Stimulated activated CD8-positive, alpha-beta memory T cell treated with anti-CD3 and anti-CD28 coated beads, Interleukin-7, amount 100 ng/mL, for 48 hours (primary cell): Measurements from ENCODE around the gene ZPR1.
A peak's percentile ranks its signal among the peaks of the same experiment; 100 is the strongest.
"Not testable (repeated sequence)": the region's sequence is repeated elsewhere in the genome, so short reads cannot be mapped to it uniquely, and the experiment has no call there.

Experiments used
- DNase-seq, 2 donors: peaks; one replicate each; pipeline ENCODE4 v3.0.0-alpha.2; 2020; ENCODE audit warnings: low read depth in 1 of 2; ENCODE audit errors: extremely low read depth in 1 of 2

ZPR1 gene, protein sequence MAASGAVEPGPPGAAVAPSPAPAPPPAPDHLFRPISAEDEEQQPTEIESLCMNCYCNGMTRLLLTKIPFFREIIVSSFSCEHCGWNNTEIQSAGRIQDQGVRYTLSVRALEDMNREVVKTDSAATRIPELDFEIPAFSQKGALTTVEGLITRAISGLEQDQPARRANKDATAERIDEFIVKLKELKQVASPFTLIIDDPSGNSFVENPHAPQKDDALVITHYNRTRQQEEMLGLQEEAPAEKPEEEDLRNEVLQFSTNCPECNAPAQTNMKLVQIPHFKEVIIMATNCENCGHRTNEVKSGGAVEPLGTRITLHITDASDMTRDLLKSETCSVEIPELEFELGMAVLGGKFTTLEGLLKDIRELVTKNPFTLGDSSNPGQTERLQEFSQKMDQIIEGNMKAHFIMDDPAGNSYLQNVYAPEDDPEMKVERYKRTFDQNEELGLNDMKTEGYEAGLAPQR

DNA sequence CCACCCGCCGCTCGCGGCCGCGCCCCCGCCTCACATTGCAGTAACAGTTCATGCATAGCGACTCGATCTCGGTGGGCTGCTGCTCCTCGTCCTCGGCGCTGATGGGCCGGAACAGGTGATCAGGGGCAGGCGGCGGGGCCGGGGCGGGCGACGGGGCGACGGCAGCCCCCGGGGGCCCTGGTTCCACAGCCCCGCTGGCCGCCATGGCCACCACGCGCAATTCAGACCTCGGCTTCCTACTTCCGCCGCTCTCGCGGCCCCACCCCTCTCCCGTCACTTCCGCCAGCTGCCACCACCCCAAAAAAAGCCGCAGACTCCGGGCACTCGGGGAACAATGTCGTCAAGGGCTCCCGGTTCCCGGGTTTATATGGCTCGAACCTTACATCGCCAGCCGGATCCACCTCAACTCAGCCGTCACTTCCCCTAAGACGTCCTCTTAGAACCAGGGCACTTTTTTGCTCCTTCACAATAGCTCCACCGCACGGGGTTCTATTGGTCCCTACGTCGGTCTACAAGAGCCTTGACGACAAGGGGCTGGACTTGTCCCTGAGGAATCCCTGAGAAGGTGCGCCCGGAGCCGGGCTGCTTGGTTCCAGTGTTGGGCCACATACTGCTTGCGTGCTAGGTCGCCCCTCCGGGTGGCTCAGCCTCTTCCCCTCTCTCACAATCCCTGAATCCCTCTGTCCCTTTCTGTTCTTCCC lies at the start of gene ZPR1:
ZPR1 (minus strand) TSS at position 238 of the 701 bp plus-strand sequence; CDS start at position 205, 33 bp downstream.
- DNase-seq = peak; percentile 72 to 73

DNA sequence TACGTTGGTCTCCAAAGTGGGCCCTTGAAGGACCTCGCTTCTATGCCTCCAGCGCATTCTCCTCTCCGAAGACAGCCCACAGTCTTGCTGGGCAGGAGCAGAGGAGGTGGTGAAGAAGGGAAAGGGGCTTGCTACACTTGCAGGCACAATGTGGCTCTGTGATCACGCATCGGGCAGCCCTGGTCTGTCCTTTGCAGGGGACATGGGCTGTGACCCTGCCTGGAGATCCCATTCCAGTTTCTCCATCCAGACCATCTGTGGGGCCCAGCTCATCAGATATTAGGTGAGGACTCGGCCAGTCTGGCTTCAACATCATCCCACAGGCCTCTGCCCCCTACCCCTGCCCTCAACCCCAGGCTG lies 48.8 kb upstream of the ZPR1 start:
- DNase-seq = no peak

DNA sequence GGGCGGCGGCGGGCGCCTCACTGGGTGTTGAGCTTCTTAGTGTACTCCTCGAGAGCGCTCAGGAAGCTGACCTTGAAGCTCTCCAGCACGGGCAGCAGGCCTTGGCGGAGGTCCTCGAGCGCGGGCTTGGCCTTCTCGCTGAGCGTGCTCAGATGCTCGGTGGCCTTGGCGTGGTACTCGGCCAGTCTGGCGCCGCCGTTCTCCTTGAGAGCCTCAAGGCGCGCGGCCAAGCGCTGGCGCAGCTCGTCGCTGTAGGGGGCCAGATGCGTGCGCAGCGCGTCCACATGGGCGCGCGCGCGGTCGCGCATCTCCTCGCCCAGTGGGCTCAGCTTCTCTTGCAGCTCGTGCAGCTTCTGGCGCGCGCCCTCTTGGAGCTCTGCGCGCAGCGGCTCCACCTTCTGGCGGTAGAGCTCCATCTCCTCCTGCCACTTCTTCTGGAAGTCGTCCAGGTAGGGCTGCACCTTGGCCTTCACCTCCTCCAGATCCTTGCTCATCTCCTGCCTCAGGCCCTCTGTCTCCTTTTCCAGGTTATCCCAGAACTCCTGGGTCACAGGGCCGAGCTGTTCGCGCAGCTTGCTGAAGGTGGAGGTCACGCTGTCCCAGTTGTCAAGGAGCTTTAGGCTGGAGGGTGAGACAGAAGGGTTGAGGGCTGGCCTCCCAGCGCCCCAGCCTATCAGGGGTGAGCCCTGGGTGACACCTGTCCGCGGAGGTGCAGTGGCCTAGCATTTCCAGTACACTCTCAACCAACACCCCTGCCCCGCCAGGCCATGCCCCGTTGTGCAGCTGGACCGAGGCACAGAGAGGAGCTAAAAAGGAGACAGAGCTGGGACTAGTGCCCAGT lies 48.2 kb upstream of the ZPR1 start:
- DNase-seq = peak; percentile 69 to 76

DNA sequence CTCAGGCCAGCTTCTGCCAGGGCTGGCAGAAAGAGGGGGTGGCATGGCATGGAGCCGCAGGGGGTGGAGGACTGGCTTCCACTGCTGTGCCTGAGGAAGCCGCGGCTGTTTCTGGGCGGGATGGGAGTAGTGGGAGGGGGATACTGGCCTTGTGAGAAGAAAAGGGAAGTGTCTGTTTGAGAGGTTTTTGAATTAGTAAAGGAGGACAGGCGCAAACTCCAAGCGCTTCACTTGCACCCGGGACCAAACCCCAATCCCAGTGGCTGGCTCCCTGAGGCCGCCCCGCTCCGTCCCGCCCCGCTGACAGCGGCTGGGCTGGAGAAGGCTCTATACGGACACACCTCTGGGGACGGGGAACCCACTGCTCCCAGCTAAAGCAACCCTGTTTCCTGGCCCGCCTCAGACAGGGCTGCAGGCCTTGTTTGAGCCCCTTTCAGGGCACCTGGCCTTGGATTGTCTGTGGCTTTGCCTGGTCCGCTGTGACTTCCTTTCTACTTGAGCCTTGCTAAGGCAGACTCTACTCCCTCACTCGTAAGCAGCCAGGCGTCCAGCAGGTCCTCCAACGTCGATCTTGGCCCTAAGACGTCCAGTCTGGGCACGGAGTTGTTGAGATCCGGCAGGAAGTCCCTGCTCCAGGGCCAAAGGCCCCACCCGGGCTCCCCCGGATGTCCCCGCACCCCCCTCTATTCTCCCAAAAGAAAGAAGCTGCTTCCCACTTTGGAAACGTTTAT lies 47.4 kb upstream of the ZPR1 start:
- no peak for DNase-seq

DNA sequence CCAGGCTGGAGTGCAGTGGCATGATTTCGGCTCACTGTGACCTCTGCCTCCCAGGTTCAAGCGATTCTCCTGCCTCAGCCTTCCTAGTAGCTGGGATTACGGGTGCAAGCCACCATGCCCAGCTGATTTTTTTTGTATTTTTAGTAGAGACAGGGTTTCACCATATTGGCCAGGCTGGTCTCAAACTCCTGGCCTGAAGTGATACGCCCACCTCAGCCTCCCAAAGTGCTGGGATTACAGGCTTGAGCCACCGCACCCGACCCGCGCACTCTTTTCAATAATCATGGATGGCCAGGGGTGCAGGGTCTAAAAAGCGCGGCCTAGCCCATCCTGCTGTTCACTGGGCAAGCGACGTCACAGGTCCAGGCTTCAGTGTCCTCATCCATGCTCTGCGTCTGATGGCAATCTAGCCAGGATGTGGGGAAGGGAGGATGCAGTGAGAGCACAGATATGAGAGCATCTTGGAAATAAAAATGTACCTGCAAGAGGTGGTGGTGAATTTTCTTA lies 46.8 kb upstream of the ZPR1 start:
- DNase-seq = not testable (repeated sequence)

DNA sequence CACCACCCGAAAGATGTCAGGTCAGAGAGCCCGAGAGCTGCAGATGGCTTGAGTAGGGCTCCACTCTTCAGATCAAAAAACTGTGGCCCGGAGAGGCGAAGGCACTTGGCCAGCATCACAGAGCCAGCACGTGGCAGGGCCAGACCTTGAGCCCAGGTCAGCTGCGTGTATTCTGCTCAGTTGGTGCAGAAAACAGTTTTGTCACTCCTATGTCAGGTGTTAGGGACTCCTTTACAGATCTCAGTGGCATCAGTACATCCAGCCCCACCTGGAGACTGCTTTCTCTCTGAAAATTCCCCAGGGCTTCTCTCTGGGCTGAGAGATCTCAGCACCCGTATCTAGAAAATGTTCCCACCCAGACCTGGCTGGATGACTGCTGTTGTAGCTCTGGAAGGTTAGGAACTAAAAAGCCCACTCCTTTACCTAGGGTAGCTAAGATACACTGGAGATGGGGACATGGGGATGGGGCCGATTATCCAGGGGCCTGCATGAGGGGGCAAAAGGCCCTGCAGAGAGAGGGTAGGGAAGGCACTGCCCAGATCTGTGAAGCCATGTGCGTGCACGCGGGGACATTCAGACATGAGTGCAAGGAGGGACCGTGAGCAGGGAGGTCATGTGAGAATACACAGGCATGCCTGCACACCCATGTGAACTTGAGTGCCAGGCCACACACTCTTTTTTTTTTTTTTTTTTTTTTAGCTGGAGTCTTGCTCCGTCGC lies 46.2 kb upstream of the ZPR1 start:
- no peak for DNase-seq

DNA sequence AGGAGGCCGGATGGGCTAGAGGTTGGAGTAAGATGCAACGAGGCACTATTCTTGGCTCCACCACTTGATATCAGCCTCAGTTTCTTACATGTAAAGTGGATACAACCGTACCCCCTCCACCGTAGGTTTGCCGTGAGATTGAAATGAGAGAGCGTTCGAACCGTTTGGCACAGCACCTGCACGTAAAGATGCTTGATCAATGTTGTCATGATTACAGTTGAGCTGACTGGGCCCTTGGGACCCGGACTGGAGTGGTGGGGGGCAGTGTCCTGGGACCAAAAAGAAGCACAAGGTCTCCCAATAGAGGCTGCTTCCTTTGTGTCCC lies 45.6 kb upstream of the ZPR1 start:
- no peak for DNase-seq

DNA sequence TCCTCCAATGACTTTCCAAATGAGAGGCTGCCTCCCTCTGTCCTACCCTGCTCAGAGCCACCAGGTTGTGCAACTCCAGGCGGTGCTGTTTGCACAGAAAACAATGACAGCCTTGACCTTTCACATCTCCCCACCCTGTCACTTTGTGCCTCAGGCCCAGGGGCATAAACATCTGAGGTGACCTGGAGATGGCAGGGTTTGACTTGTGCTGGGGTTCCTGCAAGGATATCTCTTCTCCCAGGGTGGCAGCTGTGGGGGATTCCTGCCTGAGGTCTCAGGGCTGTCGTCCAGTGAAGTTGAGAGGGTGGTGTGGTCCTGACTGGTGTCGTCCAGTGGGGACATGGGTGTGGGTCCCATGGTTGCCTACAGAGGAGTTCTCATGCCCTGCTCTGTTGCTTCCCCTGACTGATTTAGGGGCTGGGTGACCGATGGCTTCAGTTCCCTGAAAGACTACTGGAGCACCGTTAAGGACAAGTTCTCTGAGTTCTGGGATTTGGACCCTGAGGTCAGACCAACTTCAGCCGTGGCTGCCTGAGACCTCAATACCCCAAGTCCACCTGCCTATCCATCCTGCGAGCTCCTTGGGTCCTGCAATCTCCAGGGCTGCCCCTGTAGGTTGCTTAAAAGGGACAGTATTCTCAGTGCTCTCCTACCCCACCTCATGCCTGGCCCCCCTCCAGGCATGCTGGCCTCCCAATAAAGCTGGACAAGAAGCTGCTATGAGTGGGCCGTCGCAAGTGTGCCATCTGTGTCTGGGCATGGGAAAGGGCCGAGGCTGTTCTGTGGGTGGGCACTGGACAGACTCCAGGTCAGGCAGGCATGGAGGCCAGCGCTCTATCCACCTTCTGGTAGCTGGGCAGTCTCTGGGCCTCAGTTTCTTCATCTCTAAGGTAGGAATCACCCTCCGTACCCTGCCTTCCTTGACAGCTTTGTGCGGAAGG lies 44.8 kb upstream of the ZPR1 start:
- no peak for DNase-seq

DNA sequence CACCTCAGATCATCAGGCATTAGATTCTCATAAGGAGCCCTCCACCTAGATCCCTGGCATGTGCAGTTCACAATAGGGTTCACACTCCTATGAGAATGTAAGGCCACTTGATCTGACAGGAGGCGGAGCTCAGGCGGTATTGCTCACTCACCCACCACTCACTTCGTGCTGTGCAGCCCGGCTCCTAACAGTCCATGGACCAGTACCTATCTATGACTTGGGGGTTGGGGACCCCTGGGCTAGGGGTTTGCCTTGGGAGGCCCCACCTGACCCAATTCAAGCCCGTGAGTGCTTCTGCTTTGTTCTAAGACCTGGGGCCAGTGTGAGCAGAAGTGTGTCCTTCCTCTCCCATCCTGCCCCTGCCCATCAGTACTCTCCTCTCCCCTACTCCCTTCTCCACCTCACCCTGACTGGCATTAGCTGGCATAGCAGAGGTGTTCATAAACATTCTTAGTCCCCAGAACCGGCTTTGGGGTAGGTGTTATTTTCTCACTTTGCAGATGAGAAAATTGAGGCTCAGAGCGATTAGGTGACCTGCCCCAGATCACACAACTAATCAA lies 44.0 kb upstream of the ZPR1 start:
- no peak for DNase-seq

DNA sequence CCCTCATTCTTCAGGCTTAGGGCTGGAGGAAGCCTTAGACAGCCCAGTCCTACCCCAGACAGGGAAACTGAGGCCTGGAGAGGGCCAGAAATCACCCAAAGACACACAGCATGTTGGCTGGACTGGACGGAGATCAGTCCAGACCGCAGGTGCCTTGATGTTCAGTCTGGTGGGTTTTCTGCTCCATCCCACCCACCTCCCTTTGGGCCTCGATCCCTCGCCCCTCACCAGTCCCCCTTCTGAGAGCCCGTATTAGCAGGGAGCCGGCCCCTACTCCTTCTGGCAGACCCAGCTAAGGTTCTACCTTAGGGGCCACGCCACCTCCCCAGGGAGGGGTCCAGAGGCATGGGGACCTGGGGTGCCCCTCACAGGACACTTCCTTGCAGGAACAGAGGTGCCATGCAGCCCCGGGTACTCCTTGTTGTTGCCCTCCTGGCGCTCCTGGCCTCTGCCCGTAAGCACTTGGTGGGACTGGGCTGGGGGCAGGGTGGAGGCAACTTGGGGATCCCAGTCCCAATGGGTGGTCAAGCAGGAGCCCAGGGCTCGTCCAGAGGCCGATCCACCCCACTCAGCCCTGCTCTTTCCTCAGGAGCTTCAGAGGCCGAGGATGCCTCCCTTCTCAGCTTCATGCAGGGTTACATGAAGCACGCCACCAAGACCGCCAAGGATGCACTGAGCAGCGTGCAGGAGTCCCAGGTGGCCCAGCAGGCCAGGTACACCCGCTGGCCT lies 42.5 kb upstream of the ZPR1 start:
- no peak for DNase-seq

DNA sequence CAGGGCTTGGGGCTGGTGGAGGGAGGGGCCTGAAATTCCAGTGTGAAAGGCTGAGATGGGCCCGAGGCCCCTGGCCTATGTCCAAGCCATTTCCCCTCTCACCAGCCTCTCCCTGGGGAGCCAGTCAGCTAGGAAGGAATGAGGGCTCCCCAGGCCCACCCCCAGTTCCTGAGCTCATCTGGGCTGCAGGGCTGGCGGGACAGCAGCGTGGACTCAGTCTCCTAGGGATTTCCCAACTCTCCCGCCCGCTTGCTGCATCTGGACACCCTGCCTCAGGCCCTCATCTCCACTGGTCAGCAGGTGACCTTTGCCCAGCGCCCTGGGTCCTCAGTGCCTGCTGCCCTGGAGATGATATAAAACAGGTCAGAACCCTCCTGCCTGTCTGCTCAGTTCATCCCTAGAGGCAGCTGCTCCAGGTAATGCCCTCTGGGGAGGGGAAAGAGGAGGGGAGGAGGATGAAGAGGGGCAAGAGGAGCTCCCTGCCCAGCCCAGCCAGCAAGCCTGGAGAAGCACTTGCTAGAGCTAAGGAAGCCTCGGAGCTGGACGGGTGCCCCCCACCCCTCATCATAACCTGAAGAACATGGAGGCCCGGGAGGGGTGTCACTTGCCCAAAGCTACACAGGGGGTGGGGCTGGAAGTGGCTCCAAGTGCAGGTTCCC lies 41.8 kb upstream of the ZPR1 start, which contains the start of gene APOC3:
APOC3 (plus strand) TSS at position 383 of the 659 bp plus-strand sequence. CDS start 676 bp downstream, outside the sequence.
- DNase-seq = no peak

DNA sequence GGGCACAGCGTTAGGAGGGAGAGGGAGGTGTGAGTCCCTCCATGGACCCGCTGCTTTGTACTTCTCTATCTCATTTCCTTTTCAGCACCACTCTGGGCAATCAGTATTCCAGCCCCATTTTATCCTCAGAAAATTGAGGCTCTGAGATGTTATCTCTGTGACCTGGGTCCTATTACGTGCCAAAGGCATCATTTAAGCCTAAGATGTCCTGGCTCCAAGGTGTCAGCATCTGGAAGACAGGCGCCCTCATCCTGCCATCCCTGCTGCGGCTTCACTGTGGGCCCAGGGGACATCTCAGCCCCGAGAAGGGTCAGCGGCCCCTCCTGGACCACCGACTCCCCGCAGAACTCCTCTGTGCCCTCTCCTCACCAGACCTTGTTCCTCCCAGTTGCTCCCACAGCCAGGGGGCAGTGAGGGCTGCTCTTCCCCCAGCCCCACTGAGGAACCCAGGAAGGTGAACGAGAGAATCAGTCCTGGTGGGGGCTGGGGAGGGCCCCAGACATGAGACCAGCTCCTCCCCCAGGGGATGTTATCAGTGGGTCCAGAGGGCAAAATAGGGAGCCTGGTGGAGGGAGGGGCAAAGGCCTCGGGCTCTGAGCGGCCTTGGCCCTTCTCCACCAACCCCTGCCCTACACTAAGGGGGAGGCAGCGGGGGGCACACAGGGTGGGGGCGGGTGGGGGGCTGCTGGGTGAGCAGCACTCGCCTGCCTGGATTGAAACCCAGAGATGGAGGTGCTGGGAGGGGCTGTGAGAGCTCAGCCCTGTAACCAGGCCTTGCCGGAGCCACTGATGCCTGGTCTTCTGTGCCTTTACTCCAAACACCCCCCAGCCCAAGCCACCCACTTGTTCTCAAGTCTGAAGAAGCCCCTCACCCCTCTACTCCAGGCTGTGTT lies 41.1 kb upstream of the ZPR1 start:
- no peak for DNase-seq

DNA sequence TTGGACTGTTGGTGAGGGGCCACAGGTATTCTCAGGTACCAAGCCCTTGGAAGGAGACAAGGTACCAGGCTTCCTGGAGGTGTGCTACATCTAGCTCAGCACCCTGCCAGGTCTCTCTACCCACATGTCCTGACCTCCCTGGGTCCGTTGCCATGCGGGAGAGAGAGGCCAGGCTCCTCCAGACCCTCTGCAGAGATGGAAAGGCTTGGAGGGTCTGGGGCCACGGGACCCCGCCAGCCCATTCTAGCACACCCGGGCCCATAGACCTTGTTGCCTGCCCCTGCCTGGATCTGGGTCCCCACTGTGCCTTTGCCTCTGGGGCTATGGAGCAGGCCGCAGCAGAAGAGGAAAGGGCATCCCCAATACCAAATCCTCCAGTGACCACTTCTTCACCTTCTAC lies 39.6 kb upstream of the ZPR1 start:
- DNase-seq = no peak

DNA sequence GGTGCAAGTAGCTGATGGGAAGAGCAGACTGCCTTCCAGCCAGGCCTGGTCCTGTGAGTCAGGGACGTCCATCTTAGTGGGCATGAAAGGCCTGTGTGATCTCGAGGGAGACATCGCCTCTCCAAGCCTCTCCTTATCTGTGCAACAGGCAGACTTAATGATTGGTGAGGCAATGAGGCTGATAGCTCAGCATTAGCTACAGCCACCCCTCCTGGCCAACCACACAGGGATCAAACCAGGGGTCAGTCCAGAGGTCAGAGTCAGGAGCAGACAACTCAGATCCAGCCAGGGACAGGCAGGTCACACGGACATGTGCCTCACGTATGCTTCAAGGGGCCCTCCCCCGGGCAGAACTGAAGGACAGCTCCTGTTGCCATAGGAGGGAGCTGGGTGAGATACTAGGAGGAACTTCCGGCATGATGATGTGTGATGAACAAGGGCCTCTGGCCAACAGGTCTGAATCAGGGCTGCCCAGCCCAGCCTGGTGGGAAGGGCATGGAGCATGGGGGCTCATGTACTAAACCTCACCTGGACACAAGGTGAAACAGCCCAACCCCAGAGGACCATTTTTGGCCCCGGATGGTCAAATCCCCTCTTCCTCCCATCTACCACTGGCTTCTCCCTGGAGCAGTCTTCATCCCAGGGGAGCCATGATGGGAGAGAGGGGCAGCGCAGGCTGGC lies 39.1 kb upstream of the ZPR1 start:
- no peak for DNase-seq

DNA sequence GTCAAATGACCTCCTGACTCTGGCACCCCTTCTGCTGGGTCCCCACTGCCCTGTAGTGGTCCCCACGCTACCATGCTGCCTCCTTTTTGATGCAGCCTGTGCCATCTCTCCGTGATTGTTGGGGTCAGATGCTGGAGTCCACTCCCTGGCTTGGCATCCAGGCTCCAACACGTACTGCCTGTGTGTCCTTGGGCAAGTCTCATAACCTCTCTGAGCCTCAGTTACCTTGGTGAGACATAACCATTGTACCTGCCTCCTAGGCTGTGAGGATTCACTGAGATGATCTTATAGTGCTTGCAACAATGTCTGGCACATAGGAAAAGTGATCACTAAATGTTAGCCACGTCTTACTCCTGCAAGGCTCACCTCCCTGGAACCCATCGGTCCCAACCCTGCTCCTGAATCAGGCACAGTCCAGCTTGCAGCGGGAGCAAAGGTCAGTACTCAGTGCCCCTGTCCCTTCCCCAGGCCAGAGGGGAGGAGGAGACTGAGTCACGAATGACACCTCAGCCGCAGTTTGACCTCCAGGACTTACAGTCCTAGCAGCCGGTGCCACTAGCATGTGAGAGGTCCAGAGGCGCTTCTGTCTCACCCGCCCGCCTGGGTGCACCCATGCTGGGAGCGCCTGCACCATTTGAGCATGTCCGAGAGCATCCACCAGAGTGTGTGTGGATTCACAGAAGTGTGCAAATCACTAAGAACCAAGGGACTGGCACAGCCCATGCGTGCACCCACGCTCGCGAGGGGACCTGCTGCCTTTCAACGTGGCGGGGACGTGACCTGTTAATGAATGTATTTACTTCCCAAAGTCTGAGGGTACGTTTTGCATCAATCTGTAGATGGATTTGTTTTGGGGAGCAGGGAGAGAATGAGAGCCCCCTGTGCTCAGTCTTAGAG lies 38.3 kb upstream of the ZPR1 start:
- no peak for DNase-seq
